A549 (cell line): ENCODE measurements around the gene RSF1. TPM values are rescaled to one million over a fixed set of nuclear protein-coding genes. Genes with fewer than 3 reads are reported as not detected.

Source experiments
- ATAC-seq, 2 experiments: fragments of 200-7000 bp in 1 of 2; fragments of >200 bp in 1 of 2; cut with Nextera tagmentation in 1 of 2; cut with Tn5 transposase in 1 of 2; 3 replicates each; pipeline versions ENCODE4 v1.8.0 to v1.9.1; 2018 to 2020; ENCODE audit warnings: mild to moderate bottlenecking in 1 of 2, moderate library complexity in 1 of 2
- CTCF ChIA-PET: fragments of 300-600 bp; sonication (Branson Sonifier 250); formaldehyde crosslinking; extraction: SDS; loops from one replicate; lab custom pipeline; 2021; ENCODE audit warnings: antibody characterized with exemption, inconsistent platforms; lab: Yijun Ruan, JAX
- POLR2A ChIA-PET: fragments of 350-600 bp; formaldehyde crosslinking; extraction: SDS; loops from one replicate; lab custom pipeline; 2021; ENCODE audit warnings: antibody characterized with exemption, inconsistent platforms; lab: Yijun Ruan, JAX
- DNase-seq, 2 experiments: peaks; one replicate each; pipeline versions ENCODE4 v3.0.0 to v3.0.0-alpha.2; 2011 to 2016; ENCODE audit warnings: low read depth in 1 of 2, low spot score in 1 of 2
- FAIRE-seq: peaks from 2 replicates; lab custom pipeline; 2011; peaks lifted over from hg19 to GRCh38; lab: Jason Lieb, UNC
- H3K27ac ChIP-seq, 2 experiments: fragments of >200 bp; sonication (Bioruptor Twin); formaldehyde crosslinking; 3 replicates each; pipeline ENCODE4 v1.5.1; 2016 to 2017
- H3K4me1 ChIP-seq: fragments of >200 bp; sonication (Bioruptor Twin); formaldehyde crosslinking; 3 replicates; pipeline ENCODE4 v1.6.1; 2016
- H3K4me2 ChIP-seq: fragments of >200 bp; sonication (Bioruptor Twin); formaldehyde crosslinking; 3 replicates; pipeline ENCODE4 v1.6.1; 2016
- H3K4me3 ChIP-seq: fragments of >200 bp; sonication (Bioruptor Twin); formaldehyde crosslinking; 3 replicates; pipeline ENCODE4 v1.5.1; 2016
- H3K9me3 ChIP-seq: fragments of >200 bp; sonication (Bioruptor Twin); formaldehyde crosslinking; 3 replicates; pipeline ENCODE4 v1.6.1; 2016
- ATOH8 ChIP-seq: fragments of 250-450 bp; sonication (Bioruptor Pico); IDR thresholded peaks from 2 replicates; pipeline ENCODE4 v1.5.0; 2020; ENCODE audit warnings: low read depth, mild to moderate bottlenecking, moderate library complexity
- BHLHE40 ChIP-seq: IDR thresholded peaks from 2 replicates; pipeline ENCODE4 v1.6.1; 2012; ENCODE audit warnings: low read depth, low read length, inconsistent platforms
- CEBPB ChIP-seq, 2 experiments: fragments of >200 bp in 1 of 2; sonication (Bioruptor Twin) in 1 of 2; formaldehyde crosslinking in 1 of 2; IDR thresholded peaks; 2 replicates each; pipeline ENCODE4 v1.6.1; 2012 to 2016
- EHMT2 ChIP-seq: fragments of 200-600 bp; sonication (generic); IDR thresholded peaks from 2 replicates; pipeline ENCODE4 v1.6.1; 2016; ENCODE audit warnings: antibody characterized with exemption, low read depth, mild to moderate bottlenecking, moderate library complexity
- GATA3 ChIP-seq: IDR thresholded peaks from 2 replicates; pipeline ENCODE4 v1.6.1; 2012; ENCODE audit warnings: borderline replicate concordance
- HOXA7 ChIP-seq: fragments of 250-450 bp; sonication (Bioruptor Pico); IDR thresholded peaks from 2 replicates; pipeline ENCODE4 v1.5.0; 2020; ENCODE audit warnings: mild to moderate bottlenecking, moderate library complexity
- JUN ChIP-seq, 2 experiments: fragments of >200 bp; sonication (Bioruptor Twin); formaldehyde crosslinking; IDR thresholded peaks; 2 replicates in 1 of 2; 3 replicates in 1 of 2; pipeline ENCODE4 v1.6.1; 2016 to 2017
- JUNB ChIP-seq: fragments of >200 bp; sonication (Bioruptor Twin); formaldehyde crosslinking; IDR thresholded peaks from 2 replicates; pipeline ENCODE4 v1.6.1; 2016
- KDM1A ChIP-seq: fragments of 200-600 bp; sonication (generic); IDR thresholded peaks from 2 replicates; pipeline ENCODE4 v1.6.1; 2016; ENCODE audit warnings: low read depth, mild to moderate bottlenecking
- KDM5A ChIP-seq: fragments of 200-600 bp; sonication (generic); IDR thresholded peaks from 2 replicates; pipeline ENCODE4 v1.6.1; 2016; ENCODE audit warnings: antibody characterized with exemption, mild to moderate bottlenecking
- MAX ChIP-seq: IDR thresholded peaks from 2 replicates; pipeline ENCODE4 v1.6.1; 2012
- NFE2L2 ChIP-seq: fragments of 150-350 bp; conservative IDR thresholded peaks from 2 replicates; pipeline ENCODE4 v1.6.1; 2014; ENCODE audit warnings: low read length
- NPAS2 ChIP-seq: fragments of 250-450 bp; sonication (Bioruptor Pico); IDR thresholded peaks from 2 replicates; pipeline ENCODE4 v1.8.0; 2022; ENCODE audit warnings: mild to moderate bottlenecking, moderate library complexity, borderline replicate concordance
- PBX3 ChIP-seq: IDR thresholded peaks from 2 replicates; pipeline ENCODE4 v1.6.1; 2012
- POLR2AphosphoS2 ChIP-seq: conservative IDR thresholded peaks from 2 replicates; pipeline ENCODE4 v1.6.1; 2012; ENCODE audit warnings: low read length, improper control_type of control experiment, inconsistent platforms
- RARB ChIP-seq: fragments of 250-450 bp; sonication (Bioruptor Pico); IDR thresholded peaks from 2 replicates; pipeline ENCODE4 v1.8.0; 2021; ENCODE audit warnings: mild to moderate bottlenecking, moderate library complexity
- RNF2 ChIP-seq: fragments of 200-600 bp; sonication (generic); IDR thresholded peaks from 2 replicates; pipeline ENCODE4 v1.6.1; 2016; ENCODE audit warnings: low read depth, mild to moderate bottlenecking, antibody characterized with exemption, moderate library complexity, borderline replicate concordance
- SMC3 ChIP-seq: fragments of >200 bp; sonication (Bioruptor Twin); formaldehyde crosslinking; IDR thresholded peaks from 3 replicates; pipeline ENCODE4 v1.6.1; 2018; ENCODE audit warnings: inconsistent platforms
- SREBF2 ChIP-seq: fragments of 450-650 bp; IDR thresholded peaks from 2 replicates; pipeline ENCODE4 v1.6.1; 2014; ENCODE audit warnings: mild to moderate bottlenecking, moderate library complexity
- ZNF302 ChIP-seq: fragments of 250-450 bp; sonication (Bioruptor Pico); IDR thresholded peaks from 2 replicates; pipeline ENCODE4 v1.9.0; 2021; ENCODE audit warnings: inconsistent platforms, mild to moderate bottlenecking, moderate library complexity
- WGBS: methylation state at CpG from one replicate; pipeline ENCODE4 v1.1.6; 2017; ENCODE audit errors: missing lambda C conversion rate; 5-methylcytosine and 5-hydroxymethylcytosine counted together
- polyA plus RNA-seq, 4 experiments: library from polyadenylated mRNA; depleted of rRNA in 3 of 4; stranded (reverse); fragments of >200 nt; fragmentation: RNase III in 1 of 4; extraction: RNeasy Plus Mini Kit Qiagen cat#74134 plus additional on column Dnase treatment in 1 of 4; gene quantifications; 2 replicates in 3 of 4; 3 replicates in 1 of 4; pipeline ENCODE4 v1.2.3, GENCODE V29; 2011 to 2017

Gene RSF1
- polyA plus RNA-seq, 2 of the 4 experiments (the other 2 are of a cell fraction) = 18.8 to 29.6 TPM

- no peak overlapping the region for H3K4me2 ChIP-seq
- no peak overlapping the region for H3K4me3 ChIP-seq
- CTCF ChIA-PET = no interaction called here
- FAIRE-seq (no peak), ATAC-seq (no peak), DNase-seq (no peak)
- H3K27ac ChIP-seq = no peak overlapping the region
- H3K9me3 ChIP-seq = peaks cover 16% of the 10 kb centered on the region
- TF ChIP-seq KDM1A (0 out of 2 replicates have a peak, but pooled peaks have one; percentile 40), POLR2AphosphoS2 (no peak), RNF2 (no peak), BHLHE40 (no peak)
- H3K4me1 ChIP-seq = no peaks in the 10 kb centered on the region
- POLR2A ChIA-PET = no interaction called here
- 96% methylated on average over 3 of the region's 3 CpGs for WGBS
Observed at GRCh38 chr11:77730789-77731188, 89.7 kb downstream of the RSF1 start.

GRCh38 chr11:77729063-77729462 is 91.5 kb downstream of the RSF1 start:
- peaks cover 16% of the 10 kb centered on the region for H3K9me3 ChIP-seq
- ChIA-PET CTCF (interaction anchor here (0.6 kb wide), 1 partner anchor 1195 kb away, joined by 3 read pairs; no protein-coding TSS in a partner anchor), POLR2A (no interaction called here)
- WGBS = 77% methylated on average over 2 of the region's 2 CpGs
- ATAC-seq = no peak
- H3K4me1 ChIP-seq = no peaks in the 10 kb centered on the region
- TF ChIP-seq EHMT2 = no peak
- no peak for TF ChIP-seq KDM5A
- no peak for TF ChIP-seq HOXA7 (CRISPR knock-in tag)
- TF ChIP-seq ATOH8 (CRISPR knock-in tag) = no peak
- no peak for TF ChIP-seq NFE2L2
- no peak for TF ChIP-seq MAX
- no peak for TF ChIP-seq CEBPB (IDR thresholded peaks at IDR 0.05)
- no peak for TF ChIP-seq NPAS2 (CRISPR knock-in tag)
- TF ChIP-seq, all 56 proteins: peak for 0
- no peak overlapping the region for H3K4me3 ChIP-seq
- FAIRE-seq = no peak
- no peak overlapping the region for H3K27ac ChIP-seq
- H3K4me2 ChIP-seq = no peak overlapping the region
- DNase-seq = no peak

- DNase-seq (no peak), ATAC-seq (no peak), FAIRE-seq (no peak)
- Histone ChIP-seq H3K9me3 (peaks cover 16% of the 10 kb centered on the region), H3K4me3 (no peak overlapping the region), H3K4me2 (no peak overlapping the region), H3K27ac (no peak overlapping the region), H3K4me1 (no peaks in the 10 kb centered on the region)
- WGBS = 91% methylated on average over 5 of the region's 5 CpGs
- ChIA-PET POLR2A (no interaction called here), CTCF (interaction anchor here (0.6 kb wide), 1 partner anchor 1194 kb away, joined by 3 read pairs; no protein-coding TSS in a partner anchor)
- no peak for TF ChIP-seq PBX3
- TF ChIP-seq GATA3 = no peak
- no peak for TF ChIP-seq JUNB
- no peak for TF ChIP-seq JUN (IDR thresholded peaks at IDR 0.05)
- TF ChIP-seq RARB = no peak
- no peak for TF ChIP-seq ATOH8 (CRISPR knock-in tag)
- TF ChIP-seq SMC3 = no peak
- no peak for TF ChIP-seq SREBF2
- TF ChIP-seq EHMT2 = no peak
- no peak for TF ChIP-seq ZNF302 (CRISPR knock-in tag)
Observed at GRCh38 chr11:77728203-77728786, 92.2 kb downstream of the RSF1 start.
